GM12801 (cell line): ENCODE measurements around the gene MLXIP.

Experiments
- TF ChIP-seq, protein P1 (sequence below): IDR thresholded peaks from one replicate; pipeline ENCODE4 v1.5.1; 2011; ENCODE audit warnings: control low read depth; ENCODE audit not compliant: insufficient read length; ENCODE audit errors: extremely low read depth

The MLXIP gene

DNA sequence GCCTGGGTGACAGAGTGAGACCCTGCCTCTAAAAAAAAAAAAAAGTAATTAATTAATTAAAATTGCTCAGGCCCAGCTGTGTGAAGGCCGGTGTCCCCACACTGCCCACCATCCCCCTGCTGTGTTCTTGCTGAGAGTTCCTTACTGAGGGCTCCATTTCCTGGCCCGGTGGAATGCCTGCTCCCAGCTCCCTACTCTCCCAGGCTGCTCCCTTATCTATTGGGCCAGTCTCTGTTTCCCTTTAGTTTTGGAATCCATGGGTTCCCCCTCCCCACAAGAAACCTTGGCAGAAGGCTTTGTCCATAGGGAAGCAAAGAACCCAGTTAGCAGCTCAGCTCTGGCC lies 19.0 kb downstream of the MLXIP start:
- TF ChIP-seq, protein P1, sequence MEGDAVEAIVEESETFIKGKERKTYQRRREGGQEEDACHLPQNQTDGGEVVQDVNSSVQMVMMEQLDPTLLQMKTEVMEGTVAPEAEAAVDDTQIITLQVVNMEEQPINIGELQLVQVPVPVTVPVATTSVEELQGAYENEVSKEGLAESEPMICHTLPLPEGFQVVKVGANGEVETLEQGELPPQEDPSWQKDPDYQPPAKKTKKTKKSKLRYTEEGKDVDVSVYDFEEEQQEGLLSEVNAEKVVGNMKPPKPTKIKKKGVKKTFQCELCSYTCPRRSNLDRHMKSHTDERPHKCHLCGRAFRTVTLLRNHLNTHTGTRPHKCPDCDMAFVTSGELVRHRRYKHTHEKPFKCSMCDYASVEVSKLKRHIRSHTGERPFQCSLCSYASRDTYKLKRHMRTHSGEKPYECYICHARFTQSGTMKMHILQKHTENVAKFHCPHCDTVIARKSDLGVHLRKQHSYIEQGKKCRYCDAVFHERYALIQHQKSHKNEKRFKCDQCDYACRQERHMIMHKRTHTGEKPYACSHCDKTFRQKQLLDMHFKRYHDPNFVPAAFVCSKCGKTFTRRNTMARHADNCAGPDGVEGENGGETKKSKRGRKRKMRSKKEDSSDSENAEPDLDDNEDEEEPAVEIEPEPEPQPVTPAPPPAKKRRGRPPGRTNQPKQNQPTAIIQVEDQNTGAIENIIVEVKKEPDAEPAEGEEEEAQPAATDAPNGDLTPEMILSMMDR = no peak

DNA sequence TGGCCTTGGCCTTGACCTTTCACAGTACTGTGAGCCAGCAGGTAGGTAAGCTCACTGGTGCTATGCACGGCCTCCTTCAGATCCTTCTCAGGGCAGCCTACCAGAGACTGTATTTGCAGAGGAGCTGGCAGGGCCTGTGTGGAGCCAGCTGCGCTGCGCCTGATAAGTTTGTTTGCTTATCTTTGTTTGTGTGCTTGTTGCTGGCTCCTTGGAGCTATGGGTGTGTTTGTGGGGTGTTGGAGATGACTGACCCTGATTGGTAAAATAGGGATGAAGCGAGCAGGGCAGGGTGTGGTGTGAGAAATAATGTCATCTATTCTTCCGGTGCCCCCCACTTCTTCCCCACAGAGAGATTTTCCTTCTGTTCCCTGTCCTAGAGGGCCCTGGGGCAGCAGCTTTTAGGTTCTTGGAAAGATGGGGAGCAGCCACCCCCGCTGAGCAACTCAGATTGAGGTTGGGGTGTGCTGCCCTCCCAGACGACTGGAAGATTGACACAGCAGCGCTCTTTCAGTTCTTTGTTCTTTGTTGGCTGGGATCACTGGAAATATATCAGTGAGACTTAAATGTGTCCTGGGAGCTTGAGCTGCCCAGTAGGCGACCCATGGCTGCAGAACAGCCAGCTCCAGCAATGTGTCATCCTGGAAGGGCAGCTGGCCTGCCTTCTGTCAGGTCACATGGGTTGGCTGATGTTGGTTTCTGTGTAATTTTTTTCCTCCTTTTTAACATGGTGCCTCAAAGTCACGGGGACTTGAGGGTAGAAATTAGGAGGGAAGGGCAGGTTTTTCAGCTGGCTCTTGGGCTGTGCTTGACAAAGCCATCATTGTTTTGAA lies 19.6 kb downstream of the MLXIP start:
- TF ChIP-seq, protein P1 = no peak

DNA sequence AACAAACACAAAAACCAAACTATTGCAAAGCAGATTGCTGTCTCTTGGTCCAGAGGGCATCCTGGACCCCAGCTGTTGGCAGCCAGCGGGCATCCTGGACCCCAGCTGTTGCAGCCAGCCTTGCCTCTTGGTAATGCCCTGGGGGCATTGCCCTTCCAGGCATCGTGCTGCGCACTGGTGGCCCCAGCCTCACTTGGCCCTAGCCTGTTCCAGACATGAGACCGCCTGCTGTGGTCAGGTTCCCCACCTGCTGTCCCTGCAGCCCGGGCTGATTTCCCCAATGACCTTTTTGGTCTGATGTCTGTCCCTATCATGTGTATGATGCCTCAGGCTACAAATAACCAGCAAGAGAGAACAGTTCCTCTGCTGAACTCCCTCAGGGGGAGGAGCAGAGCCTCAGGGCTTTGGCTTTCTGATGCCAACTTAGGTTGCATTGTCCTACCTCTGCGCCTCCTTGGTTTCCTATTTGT lies 20.8 kb downstream of the MLXIP start:
- TF ChIP-seq, protein P1 = no peak

DNA sequence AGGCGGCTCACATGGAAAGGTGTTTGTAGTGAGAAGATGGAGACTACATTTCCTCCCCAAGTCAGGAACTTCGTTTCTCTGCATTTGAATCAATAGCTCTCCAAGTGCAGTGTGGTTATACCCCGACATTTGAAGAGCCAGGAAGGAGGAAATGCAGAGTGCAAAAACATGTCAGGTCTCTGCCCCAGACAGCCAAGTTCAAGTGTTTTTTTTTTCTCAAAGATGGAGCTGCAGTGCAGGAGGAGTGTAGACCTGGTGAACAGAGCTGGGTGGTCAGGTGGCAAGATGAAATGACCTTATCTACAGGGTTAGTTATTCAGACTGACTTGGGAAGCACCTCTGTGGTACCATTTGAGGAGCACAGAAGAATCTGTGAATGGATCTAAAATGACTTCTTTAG lies 21.3 kb downstream of the MLXIP start:
- TF ChIP-seq, protein P1 = no peak

DNA sequence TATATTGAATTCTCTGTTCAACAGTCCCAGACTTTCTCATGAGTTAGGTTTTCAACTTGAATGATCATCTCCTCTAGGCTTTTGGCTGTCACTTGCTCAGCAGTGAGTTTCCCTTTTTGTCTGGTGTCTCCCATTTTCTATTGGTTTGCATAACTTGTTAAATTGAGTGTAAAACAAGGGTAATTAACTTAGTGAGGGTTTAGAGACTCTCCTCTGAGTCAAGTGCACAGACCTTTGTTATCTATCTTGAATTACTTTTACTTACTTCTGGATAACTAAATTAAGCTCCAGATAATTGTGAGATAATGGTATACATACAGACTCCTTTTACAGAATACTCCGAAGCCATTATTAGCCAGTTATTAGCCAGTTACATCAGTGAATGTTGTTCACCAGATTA lies 22.0 kb downstream of the MLXIP start:
- TF ChIP-seq, protein P1 = no peak

DNA sequence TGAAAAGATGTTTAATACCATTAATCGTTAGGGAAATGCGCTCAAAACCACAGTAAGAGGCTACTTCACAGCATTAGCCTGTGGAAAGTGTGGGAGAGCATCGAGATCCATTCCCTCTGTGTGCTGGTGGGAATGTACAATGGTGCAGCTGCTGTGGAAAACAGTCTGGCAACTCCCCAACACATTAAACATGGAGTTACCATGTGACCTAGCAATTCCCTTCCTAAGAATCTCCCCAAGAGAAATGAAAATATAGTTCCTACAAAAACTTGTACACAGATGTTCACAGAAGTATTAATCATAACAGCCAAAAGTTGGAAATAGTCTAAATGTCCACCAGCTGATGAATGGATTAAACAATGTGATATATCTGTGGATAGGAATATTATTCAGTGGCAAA lies 23.8 kb downstream of the MLXIP start:
- TF ChIP-seq, protein P1 = no peak

DNA sequence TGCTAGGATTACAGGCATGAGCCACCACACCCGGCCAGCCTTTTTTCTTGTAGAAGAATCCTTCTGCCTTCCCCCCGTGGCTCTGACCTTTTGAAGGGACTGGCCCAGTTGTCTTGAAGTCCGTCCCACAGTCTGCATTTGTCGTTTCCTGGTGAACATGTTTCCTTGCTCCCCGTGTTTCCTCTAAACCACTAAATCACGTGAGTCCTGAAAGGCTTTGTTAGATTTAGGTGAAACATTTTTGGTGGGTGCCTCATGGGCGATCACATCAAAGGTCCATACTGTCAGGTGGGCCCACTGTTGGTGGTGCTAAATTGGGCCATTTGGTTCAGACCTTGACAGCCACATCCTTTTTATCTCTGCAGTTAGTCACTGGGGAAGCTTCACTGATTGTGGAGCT lies 26.3 kb downstream of the MLXIP start:
- TF ChIP-seq, protein P1 = no peak
